Nephron (organoid): ENCODE results near the gene CCDC28B.

ENCODE experiments used
- H3K27ac Mint-ChIP-seq, 3 experiments: 2 replicates each; pipeline ENCODE4 v1.8.0; 2020; ENCODE audit warnings: mixed read lengths in 3 of 3, mild to moderate bottlenecking in 2 of 3, moderate library complexity in 1 of 3
- H3K27me3 Mint-ChIP-seq: 2 replicates; pipeline ENCODE4 v1.8.0; 2021; ENCODE audit warnings: low read depth, mild to moderate bottlenecking, moderate library complexity, mixed read lengths
- H3K36me3 Mint-ChIP-seq: 2 replicates; pipeline ENCODE4 v1.8.0; 2020; ENCODE audit warnings: low read depth, mixed read lengths
- H3K4me1 Mint-ChIP-seq: 2 replicates; pipeline ENCODE4 v1.8.0; 2020; ENCODE audit warnings: mixed read lengths
- H3K4me3 Mint-ChIP-seq, 3 experiments: 2 replicates each; pipeline ENCODE4 v1.8.0; 2020; ENCODE audit warnings: mild to moderate bottlenecking in 3 of 3, mixed read lengths in 3 of 3, moderate library complexity in 2 of 3
- H3K9me3 Mint-ChIP-seq: 2 replicates; pipeline ENCODE4 v1.8.0; 2020; ENCODE audit warnings: mixed read lengths
- CTCF ChIP-seq, 3 experiments: fragments of 200-600 bp; sonication (generic); IDR thresholded peaks; one replicate each; pipeline ENCODE4 v1.5.0; 2021; ENCODE audit warnings: antibody characterized with exemption in 3 of 3; ENCODE audit not compliant: unreplicated experiment in 3 of 3

CCDC28B gene

DNA sequence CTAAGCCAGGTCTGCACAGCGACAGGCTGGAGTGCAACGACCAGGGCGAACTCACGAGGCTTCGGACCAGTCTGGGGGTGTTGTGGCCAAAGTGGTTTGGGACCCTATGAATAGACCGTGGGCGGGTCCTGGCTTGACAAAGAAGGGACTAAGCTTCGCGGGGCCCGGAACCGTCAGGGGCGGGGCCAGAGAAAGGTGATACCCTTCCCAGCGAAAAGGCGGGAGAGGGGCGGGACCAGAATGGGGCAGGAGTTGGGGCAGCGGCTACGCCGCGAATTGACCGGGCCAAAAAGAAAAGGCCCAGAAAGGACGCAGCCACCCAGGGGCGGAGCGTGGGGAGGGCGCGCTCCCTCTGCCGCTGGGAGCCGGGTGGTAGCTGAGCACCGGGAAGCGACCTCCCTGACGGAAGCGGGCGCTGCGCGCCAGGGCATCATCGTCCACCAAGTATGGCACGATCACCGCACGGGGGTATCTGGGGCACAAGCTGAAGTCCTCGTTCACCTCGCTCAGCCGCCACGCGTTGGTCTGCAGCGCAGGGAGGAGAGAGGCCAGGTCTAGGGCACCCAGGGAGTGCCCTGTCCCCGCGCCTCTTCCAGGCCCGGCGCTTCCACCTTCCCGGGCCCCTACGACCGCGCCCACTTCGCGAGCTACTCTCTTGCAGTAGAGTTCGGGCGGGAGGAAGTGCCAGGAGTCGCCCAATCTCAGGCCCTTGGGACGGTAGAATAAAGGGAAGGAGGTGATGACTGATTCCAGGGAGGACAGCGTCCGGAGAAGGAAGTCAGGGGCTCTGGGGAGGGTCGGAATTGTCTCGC lies 40.0 kb downstream of the CCDC28B start:
- peak overlapping the region; percentile 77 to 85 (median 85) for H3K27ac Mint-ChIP-seq
- H3K4me1 Mint-ChIP-seq, result peaks cover 11% of the 10 kb centered on the region
- H3K36me3 Mint-ChIP-seq, result peaks cover 6% of the 10 kb centered on the region
- H3K27me3 Mint-ChIP-seq, result no peaks in the 10 kb centered on the region
- no peaks in the 10 kb centered on the region for H3K9me3 Mint-ChIP-seq
- peak overlapping the region; percentile 92 to 93 (median 92) for H3K4me3 Mint-ChIP-seq
- TF ChIP-seq CTCF (IDR thresholded peaks at IDR 0.05; ENCODE audit: unreplicated experiment in 3 of 3), result no peak

- no peak for TF ChIP-seq CTCF (IDR thresholded peaks at IDR 0.05; ENCODE audit: unreplicated experiment in 3 of 3)
- peak overlapping the region; percentile 75 to 94 (median 85) for H3K27ac Mint-ChIP-seq
- H3K27me3 Mint-ChIP-seq, result no peaks in the 10 kb centered on the region
- H3K9me3 Mint-ChIP-seq, result no peaks in the 10 kb centered on the region
- peak overlapping the region; percentile 92 to 93 (median 92) for H3K4me3 Mint-ChIP-seq
- peaks cover under 1% of the 10 kb centered on the region for H3K36me3 Mint-ChIP-seq
- H3K4me1 Mint-ChIP-seq, result peaks cover 11% of the 10 kb centered on the region
These were observed 40.8 kb downstream of the CCDC28B start for GRCh38 chr1:32241001-32241763.

- Mint-ChIP-seq H3K9me3 (no peaks in the 10 kb centered on the region), H3K4me3 (peak overlapping the region; percentile 55 to 93 (median 92)), H3K27ac (peak overlapping the region; percentile 65 to 77 (median 71)), H3K27me3 (no peaks in the 10 kb centered on the region), H3K36me3 (no peaks in the 10 kb centered on the region), H3K4me1 (peaks cover 17% of the 10 kb centered on the region)
- TF ChIP-seq CTCF (IDR thresholded peaks at IDR 0.05; ENCODE audit: unreplicated experiment in 3 of 3), result no peak
These were observed 42.0 kb downstream of the CCDC28B start for GRCh38 chr1:32242341-32242851.

GRCh38 chr1:32246888-32247273 lies 46.5 kb downstream of the CCDC28B start, which contains the start of gene FAM167B:
FAM167B (plus strand) TSS chr1:32247222; CDS start chr1:32247422, 200 bp downstream.
- no peak for TF ChIP-seq CTCF (IDR thresholded peaks at IDR 0.05; ENCODE audit: unreplicated experiment in 3 of 3)
- Mint-ChIP-seq H3K4me1 (peaks cover 34% of the 10 kb centered on the region), H3K27ac (peak within 1 kb of the TSS; percentile 28 to 47 (median 31)), H3K27me3 (peaks cover 8% of the 10 kb centered on the region), H3K4me3 (peak within 1 kb of the TSS in 1 of 3 experiments; percentile 18), H3K9me3 (no peaks in the 10 kb centered on the region), H3K36me3 (no peaks in the 10 kb centered on the region)

DNA sequence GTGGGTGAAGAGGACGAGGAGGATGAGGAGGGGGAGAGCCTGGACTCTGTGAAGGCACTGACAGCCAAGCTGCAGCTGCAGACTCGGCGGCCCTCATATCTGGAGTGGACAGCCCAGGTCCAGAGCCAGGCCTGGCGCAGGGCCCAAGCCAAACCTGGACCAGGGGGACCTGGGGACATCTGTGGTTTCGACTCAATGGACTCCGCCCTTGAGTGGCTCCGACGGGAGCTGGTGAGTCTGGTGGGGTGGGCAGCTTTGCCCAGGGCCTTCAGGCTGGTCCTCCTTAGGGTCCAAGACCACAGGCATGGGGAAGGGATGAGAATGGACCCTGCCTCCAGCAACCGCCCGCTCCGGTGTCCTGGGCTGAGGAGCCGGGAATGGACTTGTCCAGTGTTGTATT lies 47.1 kb downstream of the CCDC28B start:
- peaks cover 37% of the 10 kb centered on the region for H3K4me1 Mint-ChIP-seq
- H3K4me3 Mint-ChIP-seq, result no peak overlapping the region
- H3K36me3 Mint-ChIP-seq, result no peaks in the 10 kb centered on the region
- no peaks in the 10 kb centered on the region for H3K9me3 Mint-ChIP-seq
- peak overlapping the region in 1 of 3 experiments; percentile 28 for H3K27ac Mint-ChIP-seq
- peaks cover 12% of the 10 kb centered on the region for H3K27me3 Mint-ChIP-seq
- TF ChIP-seq CTCF (IDR thresholded peaks at IDR 0.05; ENCODE audit: unreplicated experiment in 3 of 3), result no peak
